Astrocyte (in vitro differentiated cells and primary cell): ENCODE measurements around the gene OLFML2B. TPM values are rescaled to one million over a fixed set of nuclear protein-coding genes. Genes with fewer than 3 reads are reported as not detected.
A peak's percentile ranks its signal among the peaks of the same experiment; 100 is the strongest.
"Not testable (repeated sequence)": the region's sequence is repeated elsewhere in the genome, so short reads cannot be mapped to it uniquely, and the experiment has no call there.

Source experiments
- DNase-seq: peaks from one replicate; pipeline ENCODE4 v3.0.0-alpha.2; 2010; ENCODE audit warnings: low read depth
- FAIRE-seq: peaks from 2 replicates; lab custom pipeline; 2011; peaks lifted over from hg19 to GRCh38; lab: Jason Lieb, UNC
- H2AFZ ChIP-seq: 2 replicates; pipeline ENCODE4 v1.6.0; 2012; ENCODE audit warnings: low read depth, low read length, inconsistent platforms
- H3K27ac ChIP-seq: 2 replicates; pipeline ENCODE4 v1.5.1; 2011; ENCODE audit warnings: low read depth, low read length, inconsistent platforms
- H3K27me3 ChIP-seq: 2 replicates; pipeline ENCODE4 v1.6.0; 2011; ENCODE audit warnings: low read length, inconsistent platforms; ENCODE audit not compliant: insufficient read depth
- H3K36me3 ChIP-seq: 2 replicates; pipeline ENCODE4 v1.5.1; 2011; ENCODE audit warnings: low read length, inconsistent platforms; ENCODE audit not compliant: insufficient read depth
- H3K4me1 ChIP-seq: 2 replicates; pipeline ENCODE4 v1.5.1; 2011; ENCODE audit warnings: low read length, inconsistent platforms; ENCODE audit not compliant: insufficient read depth
- H3K4me2 ChIP-seq: 2 replicates; pipeline ENCODE4 v1.6.0; 2012; ENCODE audit warnings: low read length, inconsistent platforms
- H3K4me3 ChIP-seq: 2 replicates; pipeline ENCODE4 v1.5.1; 2011; ENCODE audit warnings: low read depth, mild to moderate bottlenecking, low read length, inconsistent platforms; ENCODE audit not compliant: insufficient read depth
- H3K79me2 ChIP-seq: 2 replicates; pipeline ENCODE4 v1.6.0; 2012; ENCODE audit warnings: mild to moderate bottlenecking, low read length, inconsistent platforms; ENCODE audit not compliant: insufficient read depth
- H3K9ac ChIP-seq: 2 replicates; pipeline ENCODE4 v1.6.0; 2012; ENCODE audit warnings: mild to moderate bottlenecking, low read length, inconsistent platforms
- H3K9me3 ChIP-seq: 2 replicates; pipeline ENCODE4 v1.5.1; 2012; ENCODE audit warnings: low read depth, mild to moderate bottlenecking, low read length, inconsistent platforms; ENCODE audit not compliant: insufficient read depth
- H4K20me1 ChIP-seq: 2 replicates; pipeline ENCODE4 v1.6.0; 2012; ENCODE audit warnings: low read length, inconsistent platforms; ENCODE audit not compliant: insufficient read depth
- H3K27ac Mint-ChIP-seq: one replicate; pipeline ENCODE4 v1.8.0; 2021; ENCODE audit warnings: mild to moderate bottlenecking, mixed read lengths; ENCODE audit not compliant: unreplicated experiment
- H3K27me3 Mint-ChIP-seq: one replicate; pipeline ENCODE4 v1.8.0; 2021; ENCODE audit warnings: low read depth, mixed read lengths; ENCODE audit not compliant: unreplicated experiment
- H3K36me3 Mint-ChIP-seq: one replicate; pipeline ENCODE4 v1.8.0; 2021; ENCODE audit warnings: low read depth, mixed read lengths; ENCODE audit not compliant: unreplicated experiment
- H3K4me1 Mint-ChIP-seq: one replicate; pipeline ENCODE4 v1.8.0; 2021; ENCODE audit warnings: low read depth, mixed read lengths; ENCODE audit not compliant: unreplicated experiment
- H3K4me3 Mint-ChIP-seq: one replicate; pipeline ENCODE4 v1.8.0; 2021; ENCODE audit warnings: mild to moderate bottlenecking, moderate library complexity, mixed read lengths; ENCODE audit not compliant: unreplicated experiment
- H3K9me3 Mint-ChIP-seq: one replicate; pipeline ENCODE4 v1.8.0; 2021; ENCODE audit warnings: mild to moderate bottlenecking, mixed read lengths; ENCODE audit not compliant: unreplicated experiment
- CTCF ChIP-seq: IDR thresholded peaks from 2 replicates; pipeline ENCODE4 v1.5.1; 2011; ENCODE audit warnings: low read depth, mild to moderate bottlenecking, inconsistent platforms, low read length, moderate library complexity; ENCODE audit not compliant: insufficient read depth
- EZH2 ChIP-seq: IDR thresholded peaks from 2 replicates; pipeline ENCODE4 v1.6.1; 2012; ENCODE audit warnings: mild to moderate bottlenecking, low read length, inconsistent platforms; ENCODE audit not compliant: insufficient read depth
- total RNA-seq: library from RNA; stranded (reverse); gene quantifications from 2 replicates; pipeline ENCODE4 v1.2.1, GENCODE V29; 2021

Gene OLFML2B
- total RNA-seq, 1 donor from 2014 or later, result 14.7 TPM

- Histone ChIP-seq H3K27me3 (peaks cover 23% of the 10 kb centered on the region), H3K4me3 (peak within 1 kb of the TSS; percentile 65)
- no peak within 1 kb of the TSS for H3K27ac Mint-ChIP-seq
Observed at GRCh38 chr1:162069334-162070093, 45.8 kb upstream of the OLFML2B start, which contains the start of gene NOS1AP. Gene NOS1AP (plus strand): TSS chr1:162069691. CDS start chr1:162070178, 487 bp downstream.

GRCh38 chr1:162068301-162068700 is 44.6 kb upstream of the OLFML2B start:
- Mint-ChIP-seq H3K27me3 (peaks cover 25% of the 10 kb centered on the region), H3K4me1 (no peaks in the 10 kb centered on the region), H3K27ac (no peak overlapping the region), H3K36me3 (no peaks in the 10 kb centered on the region), H3K4me3 (peak overlapping the region; percentile 81), H3K9me3 (no peaks in the 10 kb centered on the region)
- no peaks in the 10 kb centered on the region for H3K9me3 ChIP-seq
- H3K36me3 ChIP-seq, result no peaks in the 10 kb centered on the region
- no peak overlapping the region for H3K9ac ChIP-seq
- no peak overlapping the region for H2AFZ ChIP-seq
- H3K4me2 ChIP-seq, result no peak overlapping the region
- no peak for TF ChIP-seq EZH2
- no peak for TF ChIP-seq CTCF
- peaks cover 13% of the 10 kb centered on the region for H3K4me1 ChIP-seq
- peaks cover 11% of the 10 kb centered on the region for H4K20me1 ChIP-seq
- peaks cover 23% of the 10 kb centered on the region for H3K27me3 ChIP-seq
- no peaks in the 10 kb centered on the region for H3K79me2 ChIP-seq
- no peak for DNase-seq
- H3K27ac ChIP-seq, result no peak overlapping the region
- FAIRE-seq, result no peak
- H3K4me3 ChIP-seq, result no peak overlapping the region

More at GRCh38 chr1:162069334-162070093, 45.8 kb upstream of the OLFML2B start, which contains the start of gene NOS1AP:
- H3K9me3 ChIP-seq, result peaks cover 1% of the 10 kb centered on the region
- no peak for TF ChIP-seq CTCF
- no peak for TF ChIP-seq EZH2
- Mint-ChIP-seq H3K4me1 (no peaks in the 10 kb centered on the region), H3K4me3 (peak within 1 kb of the TSS; percentile 84), H3K9me3 (no peaks in the 10 kb centered on the region), H3K27me3 (peaks cover 25% of the 10 kb centered on the region), H3K36me3 (peaks cover under 1% of the 10 kb centered on the region)
- FAIRE-seq, result no peak
- no peak for DNase-seq
- H3K79me2 ChIP-seq, result no peaks in the 10 kb centered on the region
- peak within 1 kb of the TSS; percentile 70 for H3K9ac ChIP-seq
- peak within 1 kb of the TSS; percentile 78 for H2AFZ ChIP-seq
- peaks cover 11% of the 10 kb centered on the region for H4K20me1 ChIP-seq
- H3K27ac ChIP-seq, result no peak within 1 kb of the TSS
- H3K4me1 ChIP-seq, result peaks cover 13% of the 10 kb centered on the region
- no peaks in the 10 kb centered on the region for H3K36me3 ChIP-seq
- peak within 1 kb of the TSS; percentile 96 for H3K4me2 ChIP-seq

GRCh38 chr1:162067466-162067865 is 43.8 kb upstream of the OLFML2B start:
- Histone ChIP-seq H3K4me2 (no peak overlapping the region), H3K36me3 (no peaks in the 10 kb centered on the region), H3K27me3 (peaks cover 23% of the 10 kb centered on the region), H3K79me2 (no peaks in the 10 kb centered on the region), H3K9me3 (no peaks in the 10 kb centered on the region), H2AFZ (no peak overlapping the region), H3K4me1 (peaks cover 13% of the 10 kb centered on the region), H4K20me1 (peaks cover 10% of the 10 kb centered on the region), H3K9ac (no peak overlapping the region), H3K27ac (no peak overlapping the region), H3K4me3 (no peak overlapping the region)
- Mint-ChIP-seq H3K36me3 (no peaks in the 10 kb centered on the region), H3K4me3 (no peak overlapping the region), H3K27me3 (peaks cover 22% of the 10 kb centered on the region), H3K27ac (no peak overlapping the region), H3K9me3 (no peaks in the 10 kb centered on the region), H3K4me1 (no peaks in the 10 kb centered on the region)
- DNase-seq (no peak), FAIRE-seq (no peak)
- TF ChIP-seq CTCF (no peak), EZH2 (no peak)

GRCh38 chr1:162066836-162067235 is 43.2 kb upstream of the OLFML2B start:
- H3K27ac ChIP-seq, H3K79me2 ChIP-seq, FAIRE-seq, H3K4me3 Mint-ChIP-seq, H3K27ac Mint-ChIP-seq, H3K9me3 ChIP-seq, H3K9me3 Mint-ChIP-seq, H3K4me2 ChIP-seq, H3K9ac ChIP-seq, H4K20me1 ChIP-seq, H3K4me3 ChIP-seq, DNase-seq, H2AFZ ChIP-seq, H3K4me1 Mint-ChIP-seq, H3K36me3 Mint-ChIP-seq, H3K36me3 ChIP-seq: not testable (repeated sequence)
- Histone ChIP-seq H3K27me3 (peaks cover 23% of the 10 kb centered on the region), H3K4me1 (peaks cover 13% of the 10 kb centered on the region)
- peaks cover 17% of the 10 kb centered on the region for H3K27me3 Mint-ChIP-seq
